Measurements from ENCODE around the gene CNNM2.
"Not testable (repeated sequence)": the region's sequence is repeated elsewhere in the genome, so short reads cannot be mapped to it uniquely, and the experiment has no call there.

Gene CNNM2

DNA sequence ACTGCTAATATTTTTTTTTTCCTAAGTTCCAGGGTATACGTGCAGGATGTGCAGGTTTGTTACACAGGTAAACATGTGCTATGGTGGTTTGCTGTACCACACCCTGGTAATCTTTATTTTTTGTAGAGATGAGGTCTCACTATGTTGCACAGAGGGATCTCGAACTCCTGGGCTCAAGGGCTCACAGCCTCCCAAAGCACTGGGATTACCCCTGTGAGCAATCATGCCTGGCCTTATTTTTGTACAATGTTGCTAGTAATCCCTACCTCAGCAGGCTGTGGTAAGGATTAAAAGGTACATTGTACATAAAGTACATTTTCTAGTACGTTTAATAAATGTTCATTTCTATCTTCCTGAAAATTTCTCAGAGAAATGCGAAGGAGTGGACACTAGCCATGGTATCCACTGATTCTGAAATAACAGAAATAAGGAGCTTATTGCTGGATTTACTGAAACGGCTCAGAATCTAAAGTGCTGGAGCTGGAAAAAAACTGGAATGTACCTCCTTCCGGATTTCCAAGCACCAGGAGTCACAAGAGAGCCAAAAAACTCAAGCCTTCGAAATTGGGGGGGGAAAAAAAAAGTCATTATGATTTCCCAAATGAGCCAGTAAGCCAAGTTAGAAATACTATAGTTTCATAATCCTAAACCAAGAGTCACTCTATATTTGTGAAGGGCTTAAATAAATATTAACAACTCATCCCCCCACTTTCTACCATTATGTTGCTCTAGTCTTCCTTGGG lies 205.4 kb downstream of the CNNM2 start:
- peak; percentile 18 for TF ChIP-seq CTCF (IDR thresholded peaks at IDR 0.05; ENCODE audit: insufficient read depth, missing control alignments)

GRCh38 chr10:103124420-103125096 lies 206.5 kb downstream of the CNNM2 start:
- no peak for DNase-seq (ENCODE audit: insufficient read length, low spot score)
- no peak for FAIRE-seq
- TF ChIP-seq CTCF (IDR thresholded peaks at IDR 0.05; ENCODE audit: insufficient read depth, missing control alignments): no peak

More for the DNA sequence above, 205.4 kb downstream of the CNNM2 start:
- FAIRE-seq (peak; percentile 41), DNase-seq (ENCODE audit: insufficient read length, low spot score) (no peak)

- FAIRE-seq: peak; percentile 91
- DNase-seq (ENCODE audit: insufficient read length, low spot score): no peak
- TF ChIP-seq CTCF (IDR thresholded peaks at IDR 0.05; ENCODE audit: insufficient read depth, missing control alignments): no peak
Observed at GRCh38 chr10:103125323-103126267, 207.5 kb downstream of the CNNM2 start.

- no peak for TF ChIP-seq CTCF (IDR thresholded peaks at IDR 0.05; ENCODE audit: insufficient read depth, missing control alignments)
- DNase-seq (ENCODE audit: insufficient read length, low spot score): no peak
Observed at GRCh38 chr10:103127241-103127640, 209.1 kb downstream of the CNNM2 start.

DNA sequence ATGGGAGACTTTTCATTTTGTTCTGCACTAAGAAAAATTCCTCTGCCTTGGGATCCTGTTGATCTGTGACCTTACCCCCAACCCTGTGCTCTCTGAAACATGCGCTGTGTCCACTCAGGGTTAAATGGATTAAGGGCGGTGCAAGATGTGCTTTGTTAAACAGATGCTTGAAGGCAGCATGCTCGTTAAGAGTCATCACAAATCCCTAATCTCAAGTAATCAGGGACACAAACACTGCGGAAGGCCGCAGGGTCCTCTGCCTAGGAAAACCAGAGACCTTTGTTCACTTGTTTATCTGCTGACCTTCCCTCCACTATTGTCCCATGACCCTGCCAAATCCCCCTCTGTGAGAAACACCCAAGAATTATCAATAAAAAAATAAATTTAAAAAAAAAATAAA lies 212.1 kb downstream of the CNNM2 start:
- not testable (repeated sequence) for FAIRE-seq; DNase-seq (ENCODE audit: insufficient read length, low spot score)

More at GRCh38 chr10:103127241-103127640, 209.1 kb downstream of the CNNM2 start:
- peak; percentile 79 for FAIRE-seq

DNA sequence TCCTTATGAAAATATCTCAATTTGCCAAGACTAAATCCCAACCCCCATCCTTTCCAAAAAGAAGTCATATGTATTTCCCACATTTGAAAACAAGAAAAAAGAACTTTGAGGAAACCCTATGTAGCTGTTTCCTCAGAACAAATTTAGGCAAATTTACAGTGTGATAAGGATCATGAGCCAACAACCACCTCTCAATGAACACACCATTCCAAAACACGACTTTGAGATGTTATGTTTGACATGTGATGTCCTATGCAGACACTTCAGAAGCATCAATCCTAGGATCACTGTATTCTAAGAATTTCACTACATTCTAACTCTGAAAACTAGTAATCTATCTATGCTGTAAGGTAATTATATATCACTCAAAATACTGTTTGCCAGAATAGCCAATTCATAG lies 212.8 kb downstream of the CNNM2 start:
- FAIRE-seq (no peak), DNase-seq (ENCODE audit: insufficient read length, low spot score) (no peak)

GRCh38 chr10:103135168-103135567 lies 217.1 kb downstream of the CNNM2 start:
- DNase-seq (ENCODE audit: insufficient read length, low spot score); FAIRE-seq: not testable (repeated sequence)

More for the DNA sequence above, 212.8 kb downstream of the CNNM2 start:
- no peak for TF ChIP-seq CTCF (IDR thresholded peaks at IDR 0.05; ENCODE audit: insufficient read depth, missing control alignments)
